Fibroblast of skin of right quadriceps (primary cell): ENCODE measurements around the gene KRTAP5-3.

Experiments
- DNase-seq: peaks from one replicate; pipeline ENCODE4 v3.0.0-alpha.2; 2013

The KRTAP5-3 gene

GRCh38 chr11:1642288-1643145 is 34.3 kb upstream of the KRTAP5-3 start:
- DNase-seq = no peak

DNA sequence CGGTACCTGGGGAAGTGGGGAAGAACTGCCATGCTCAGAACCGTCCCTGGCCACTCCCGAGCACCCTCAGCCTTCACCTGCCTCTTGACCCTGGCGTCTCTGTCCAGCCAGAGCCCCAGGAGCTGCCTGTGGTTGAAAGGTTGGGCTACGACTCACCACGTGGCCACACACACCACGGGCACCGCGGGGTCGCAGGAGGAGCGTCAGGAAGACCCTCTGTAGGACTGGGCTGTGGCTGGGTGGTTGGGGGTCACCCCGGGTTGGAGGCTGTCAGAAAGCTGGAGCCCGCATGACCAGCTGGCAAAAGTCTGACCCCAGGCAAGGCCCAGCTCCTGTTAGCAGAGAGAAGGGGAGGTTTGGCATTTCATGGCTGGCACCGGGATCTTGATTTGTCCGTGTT is 32.8 kb upstream of the KRTAP5-3 start:
- no peak for DNase-seq

DNA sequence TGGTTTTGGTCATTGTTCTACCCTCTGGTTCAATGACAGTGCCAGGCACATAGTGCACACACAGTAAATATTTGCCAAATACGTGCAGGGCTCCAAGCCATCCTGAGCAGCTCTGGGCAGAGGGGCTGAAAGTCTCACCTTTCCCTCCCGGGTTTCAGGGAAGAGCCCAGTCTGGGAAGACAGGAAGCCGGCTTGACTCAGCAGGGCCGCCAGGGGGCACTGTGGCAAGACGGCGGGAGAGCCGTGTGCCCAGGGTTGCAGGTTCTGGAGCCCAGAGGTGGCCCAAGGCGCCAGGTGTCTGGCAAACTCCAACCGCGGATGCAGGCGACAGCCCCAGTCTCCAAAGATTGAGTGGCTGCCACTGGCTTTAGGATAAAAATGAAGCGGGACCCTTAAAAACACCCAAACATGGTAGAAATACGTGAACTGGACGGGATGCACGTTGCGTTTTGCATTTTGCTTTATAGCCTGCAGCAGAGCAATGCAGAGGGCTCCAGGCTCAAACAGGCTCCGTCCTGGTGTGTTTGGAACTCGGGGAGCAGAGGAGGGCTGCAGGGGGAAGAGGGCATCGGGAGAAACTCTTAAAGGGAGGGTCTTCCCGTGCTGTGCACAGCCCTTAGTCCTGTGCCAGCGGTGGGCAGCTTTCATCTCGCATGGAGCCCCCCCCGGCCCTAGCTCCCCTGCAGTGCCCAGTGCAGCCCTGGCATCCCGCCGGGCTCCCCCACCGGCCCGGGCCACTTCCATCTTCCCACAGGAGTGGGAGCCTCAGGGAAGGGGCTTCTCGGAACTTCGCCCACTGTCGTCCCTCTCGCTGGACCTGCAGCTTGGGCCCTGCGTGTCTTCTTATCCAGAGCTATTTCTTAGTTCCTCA is 32.0 kb upstream of the KRTAP5-3 start:
- DNase-seq = no peak

- no peak for DNase-seq
Measured at GRCh38 chr11:1639666-1640065, 31.4 kb upstream of the KRTAP5-3 start.

DNA sequence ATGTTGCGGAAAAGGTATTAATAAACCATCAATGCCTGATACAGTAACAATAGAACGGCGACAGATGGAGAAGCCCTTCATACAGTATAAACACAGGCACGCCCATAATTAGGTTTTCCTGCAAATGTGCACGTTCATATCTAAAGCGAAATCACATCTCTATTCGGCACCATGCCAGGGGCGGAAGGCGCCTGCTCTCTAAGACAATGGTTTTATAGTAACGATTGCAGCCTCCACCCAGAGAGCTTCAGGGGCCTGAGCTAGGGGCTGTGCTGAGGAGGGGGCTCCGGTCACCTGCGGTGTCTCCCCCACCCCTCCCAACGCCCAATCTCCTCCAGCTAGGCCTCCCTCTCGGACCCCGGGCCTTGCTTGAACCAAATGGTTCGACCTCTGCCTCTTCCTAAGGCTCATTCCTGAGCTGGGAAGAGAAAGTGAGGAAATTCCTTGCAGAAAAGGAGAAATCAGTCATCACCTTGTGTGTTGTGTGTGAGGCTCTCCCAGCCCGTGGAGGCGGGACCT is 30.9 kb upstream of the KRTAP5-3 start:
- no peak for DNase-seq

DNA sequence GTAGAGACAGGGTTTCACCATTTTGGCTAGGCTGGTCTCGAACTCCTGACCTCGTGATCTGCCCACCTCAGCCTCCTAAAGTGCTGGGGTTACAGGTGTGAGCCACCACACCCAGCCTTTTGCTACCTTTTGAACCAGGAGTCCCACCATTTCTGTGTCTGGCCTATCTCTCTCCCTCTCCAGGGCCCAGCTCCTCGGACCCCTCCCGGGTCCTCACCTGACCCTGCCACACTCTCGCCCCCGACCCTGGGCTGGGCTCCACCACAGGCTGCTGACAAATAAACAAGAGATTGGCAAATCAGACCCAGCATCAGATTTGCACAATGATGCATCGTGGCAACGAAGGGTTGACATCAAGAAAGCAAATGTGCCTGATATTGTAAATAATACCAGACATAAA is 30.1 kb upstream of the KRTAP5-3 start:
- DNase-seq = no peak

DNA sequence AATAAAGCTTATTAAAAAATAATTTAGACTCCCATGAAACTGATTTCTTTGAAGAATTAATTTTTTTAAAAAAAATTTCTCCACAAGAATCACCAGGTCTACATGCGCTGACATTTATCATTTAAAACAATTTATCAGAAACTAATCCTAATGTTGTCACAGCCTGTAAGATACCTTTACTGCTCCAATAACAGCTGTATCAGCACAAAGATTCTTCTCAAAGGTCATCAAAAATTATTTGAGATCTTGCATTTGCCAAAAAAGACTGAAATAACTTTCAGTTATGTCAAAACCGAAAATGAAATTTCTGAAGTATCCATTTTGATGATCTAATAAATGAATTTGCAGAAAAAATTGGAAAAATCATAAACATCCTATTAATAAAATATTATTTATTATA is 29.4 kb upstream of the KRTAP5-3 start:
- no peak for DNase-seq

DNA sequence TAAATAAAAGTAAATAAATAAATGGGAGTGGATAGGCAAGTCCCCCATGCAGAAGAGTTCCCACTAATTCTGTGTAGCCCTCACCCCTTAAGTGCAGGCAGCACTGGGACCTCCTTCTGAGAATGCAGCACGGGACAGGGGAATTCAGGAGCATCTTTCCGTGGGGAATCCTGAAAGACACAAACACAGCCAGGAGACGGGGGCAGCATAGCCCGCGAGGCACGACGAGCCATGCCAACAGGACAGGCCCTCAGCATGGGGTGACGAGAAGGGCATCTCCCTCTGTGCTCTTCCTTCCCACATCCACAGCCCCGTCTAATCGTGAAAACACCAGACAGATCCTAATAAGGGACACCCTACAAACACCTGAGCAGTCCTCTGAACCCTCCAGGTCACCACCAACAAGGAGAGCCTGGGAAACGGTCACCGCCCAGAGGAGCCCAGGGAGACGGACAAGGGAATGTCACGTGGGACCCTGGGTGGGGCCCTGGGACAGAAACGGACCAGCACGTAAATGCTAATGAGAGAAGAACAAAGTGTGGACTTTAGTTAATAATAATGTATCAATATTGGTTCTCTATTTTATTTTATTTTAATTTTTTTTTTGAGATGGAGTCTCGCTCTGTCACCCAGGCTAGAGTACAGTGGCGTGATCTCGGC is 28.2 kb upstream of the KRTAP5-3 start:
- DNase-seq = no peak

DNA sequence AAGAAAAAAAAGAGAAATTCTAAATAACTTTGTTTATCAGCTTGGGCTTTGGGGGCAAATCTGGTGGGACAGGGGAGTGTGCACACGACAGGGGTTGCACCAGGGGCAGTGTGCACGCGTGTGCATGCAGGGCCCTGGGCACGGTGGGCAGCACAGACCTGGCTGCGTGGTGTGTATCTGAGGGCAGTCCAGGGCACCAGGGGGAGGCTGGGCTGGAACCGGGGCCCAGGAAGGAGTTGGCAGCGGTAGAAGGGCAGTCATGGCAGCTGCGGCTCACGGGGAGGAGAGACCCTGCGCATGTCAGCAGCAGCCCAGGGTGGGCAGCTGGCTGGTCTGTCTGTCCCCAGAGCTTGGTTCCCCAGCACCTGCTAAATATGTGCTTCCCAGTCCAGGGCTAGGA is 25.6 kb upstream of the KRTAP5-3 start:
- no peak for DNase-seq

DNA sequence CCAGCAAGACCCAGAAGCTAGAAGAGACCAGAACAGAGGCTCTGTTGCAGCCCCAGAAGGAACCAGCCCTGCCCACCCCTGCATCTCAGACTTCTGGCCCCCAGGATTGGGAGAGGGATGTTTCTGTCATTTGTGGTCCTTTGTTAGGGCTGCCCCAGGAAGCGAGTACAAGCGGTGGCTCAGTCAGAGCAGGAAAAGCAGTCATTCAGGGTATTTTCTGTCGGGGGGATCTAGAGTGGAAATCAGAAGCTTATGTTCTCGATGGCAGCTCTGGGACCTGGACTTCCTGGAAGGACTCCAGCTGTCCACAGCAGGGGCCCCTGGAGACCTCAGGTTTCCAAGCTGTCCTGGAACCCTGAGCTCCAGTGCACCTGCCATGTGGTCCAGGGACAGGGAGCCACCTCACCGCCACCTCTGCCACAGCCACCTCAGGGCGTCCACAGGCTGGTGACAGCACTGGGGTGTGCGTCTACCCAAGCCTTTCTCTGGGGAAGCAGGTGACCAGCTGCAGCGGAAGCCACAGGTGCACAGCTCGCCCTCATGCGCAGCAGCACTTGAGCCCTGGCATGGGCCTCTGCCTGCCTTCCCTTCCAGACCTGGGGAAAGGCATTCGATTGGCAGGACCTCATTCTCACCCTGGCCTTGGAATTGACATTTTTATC is 23.9 kb upstream of the KRTAP5-3 start:
- DNase-seq = no peak

- no peak for DNase-seq
Measured at GRCh38 chr11:1631066-1631568, 22.9 kb upstream of the KRTAP5-3 start.

GRCh38 chr11:1630271-1630670 is 22.0 kb upstream of the KRTAP5-3 start:
- no peak for DNase-seq

DNA sequence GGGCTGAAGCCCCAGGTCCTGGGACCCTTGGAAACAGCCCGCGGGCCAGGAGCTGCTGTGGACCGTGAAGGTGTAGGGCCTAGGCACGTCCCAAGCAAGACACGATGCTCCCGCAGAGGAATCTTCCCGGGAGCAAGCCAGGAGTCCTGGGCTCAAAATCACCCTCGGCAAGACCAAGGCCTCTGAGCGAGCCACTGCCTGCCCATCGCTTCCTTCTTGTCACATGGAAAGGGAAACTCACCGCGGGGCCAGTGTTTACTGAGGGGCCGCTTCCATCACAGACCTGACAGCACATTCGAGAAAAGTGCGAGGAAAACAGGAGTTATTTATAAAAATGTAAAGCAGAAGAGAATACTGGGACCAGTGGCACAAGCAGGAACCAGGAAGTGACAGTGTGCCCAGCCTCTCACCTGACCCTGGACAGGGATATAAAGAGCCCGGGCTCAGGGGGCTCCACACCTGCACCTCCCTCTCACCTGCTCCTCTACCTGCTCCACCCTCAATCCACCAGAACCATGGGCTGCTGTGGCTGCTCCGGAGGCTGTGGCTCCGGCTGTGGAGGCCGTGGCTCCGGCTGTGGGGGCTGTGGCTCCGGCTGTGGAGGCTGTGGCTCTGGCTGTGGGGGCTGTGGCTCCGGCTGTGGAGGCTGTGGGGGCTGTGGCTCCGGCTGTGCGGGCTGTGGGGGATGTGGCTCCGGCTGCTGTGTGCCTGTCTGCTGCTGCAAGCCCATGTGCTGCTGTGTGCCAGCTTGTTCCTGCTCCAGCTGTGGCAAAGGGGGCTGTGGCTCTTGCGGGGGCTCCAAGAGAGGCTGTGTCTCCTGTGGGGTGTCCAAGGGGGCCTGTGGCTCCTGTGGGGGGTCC is 21.3 kb upstream of the KRTAP5-3 start, which contains the start of gene KRTAP5-5:
Gene KRTAP5-5 (plus strand): TSS at position 450 of the 860 bp plus-strand sequence. CDS start 66 bp downstream, at position 516.
- no peak for DNase-seq

DNA sequence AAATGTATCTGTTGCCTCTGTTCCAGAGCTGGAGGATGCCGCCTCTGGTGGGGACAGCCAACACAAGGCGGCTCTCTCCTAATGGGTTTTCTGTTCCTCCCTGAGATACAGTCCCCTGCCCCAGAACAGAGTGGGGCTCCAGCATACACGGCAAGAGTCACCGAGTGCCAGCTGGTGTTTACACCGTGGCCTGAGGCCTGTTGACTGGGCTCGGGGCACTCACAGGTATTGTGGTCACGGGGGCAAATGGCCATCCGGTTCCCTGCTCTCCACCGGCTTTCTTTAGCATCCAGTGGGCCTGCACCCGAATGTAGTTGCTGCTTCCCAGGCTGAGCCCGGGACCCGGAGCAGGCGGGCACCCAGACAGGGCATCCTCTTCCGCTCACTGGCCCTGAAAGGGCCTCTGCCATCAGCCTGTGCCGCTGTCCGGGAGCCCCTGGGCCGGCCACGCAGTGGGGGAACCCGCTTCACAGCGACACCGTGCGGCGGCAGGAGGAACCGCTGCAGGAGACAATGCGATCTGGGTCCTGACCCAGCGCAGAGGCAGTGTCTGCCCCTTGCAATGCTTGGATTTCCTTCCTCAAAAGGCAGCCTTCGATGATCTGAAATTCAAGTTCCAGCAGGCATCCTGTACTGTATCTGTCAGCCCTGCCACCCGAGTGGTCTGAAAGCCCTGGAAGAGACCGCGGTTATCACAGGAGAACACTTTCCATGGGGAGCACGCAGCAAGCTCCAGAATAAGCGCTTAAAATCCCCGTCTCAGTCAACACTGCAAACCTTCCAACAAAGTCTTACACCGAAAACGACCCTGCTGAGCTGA is 20.5 kb upstream of the KRTAP5-3 start:
- DNase-seq = no peak

GRCh38 chr11:1625541-1625940 is 17.3 kb upstream of the KRTAP5-3 start:
- DNase-seq = no peak

GRCh38 chr11:1624621-1625020 is 16.4 kb upstream of the KRTAP5-3 start:
- DNase-seq = no peak

DNA sequence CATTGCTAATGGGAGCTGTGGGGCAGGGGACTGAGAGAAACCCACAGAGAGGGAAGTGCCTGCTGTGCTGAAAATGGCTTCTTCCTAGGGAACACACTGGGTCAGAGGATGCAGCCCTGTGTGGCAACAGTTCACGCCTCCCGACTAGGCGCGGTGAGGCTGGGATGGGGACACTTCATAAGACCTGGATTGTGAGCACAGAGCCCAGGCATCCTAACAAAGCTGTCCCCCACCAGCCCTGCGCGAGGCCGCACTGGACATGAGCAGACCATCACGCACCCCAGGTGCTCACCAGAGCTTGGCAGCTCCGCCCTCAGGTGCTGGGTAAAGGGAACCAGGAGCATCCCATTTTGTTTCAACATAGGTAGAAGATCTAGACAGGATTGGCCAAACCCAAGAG is 15.5 kb upstream of the KRTAP5-3 start:
- no peak for DNase-seq

- DNase-seq = no peak
Measured at GRCh38 chr11:1622086-1622485, 13.8 kb upstream of the KRTAP5-3 start, which contains the start of gene KRTAP5-4. Gene KRTAP5-4, minus strand, starts transcription at chr11:1622138. Its CDS starts 45 bp downstream, at chr11:1622093.

DNA sequence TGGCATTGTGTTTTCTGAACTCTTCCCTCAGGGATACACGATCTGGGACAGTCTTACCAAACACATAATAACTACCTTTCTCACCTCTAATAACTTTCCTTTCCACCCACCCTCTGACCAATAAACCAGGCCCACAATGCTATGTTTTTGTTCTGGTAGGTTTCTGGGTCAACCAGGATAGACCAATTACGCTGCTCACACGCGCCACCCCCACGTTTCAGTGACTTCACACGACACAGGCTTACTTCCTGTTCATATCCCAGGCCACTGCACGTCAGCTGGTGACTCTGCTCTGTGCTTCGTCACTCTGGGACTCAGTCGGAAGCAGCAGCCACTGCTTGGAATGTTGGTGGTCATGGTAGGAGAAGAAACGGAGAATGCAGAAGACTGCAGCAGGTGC is 11.2 kb upstream of the KRTAP5-3 start:
- no peak for DNase-seq

- peak; percentile 13 for DNase-seq
Measured at GRCh38 chr11:1618231-1618630, 10.0 kb upstream of the KRTAP5-3 start.
